Activated CD4-positive, alpha-beta T cell treated with anti-CD3 and anti-CD28 coated beads, Interleukin-2, amount 50 U/mL, for 48 hours (primary cell): ENCODE data around the gene DNAH11.
A peak's percentile ranks its signal among the peaks of the same experiment; 100 is the strongest.
"Not testable (repeated sequence)": the region's sequence is repeated elsewhere in the genome, so short reads cannot be mapped to it uniquely, and the experiment has no call there.

Experiments used
- DNase-seq, 2 experiments: peaks; one replicate each; pipeline ENCODE4 v3.0.0-alpha.2; 2020

Gene DNAH11

GRCh38 chr7:21718391-21718790 lies 175.6 kb downstream of the DNAH11 start:
- DNase-seq: no peak

- no peak for DNase-seq
Measured at GRCh38 chr7:21719846-21720245, 177.0 kb downstream of the DNAH11 start.

GRCh38 chr7:21722371-21722770 lies 179.5 kb downstream of the DNAH11 start:
- no peak for DNase-seq

GRCh38 chr7:21724562-21724961 lies 181.7 kb downstream of the DNAH11 start:
- no peak for DNase-seq

GRCh38 chr7:21730399-21730798 lies 187.6 kb downstream of the DNAH11 start:
- DNase-seq: no peak

GRCh38 chr7:21731977-21732376 lies 189.1 kb downstream of the DNAH11 start:
- DNase-seq: no peak

GRCh38 chr7:21732956-21733355 lies 190.1 kb downstream of the DNAH11 start:
- not testable (repeated sequence) for DNase-seq

GRCh38 chr7:21733837-21734236 lies 191.0 kb downstream of the DNAH11 start:
- no peak for DNase-seq

- no peak for DNase-seq
Measured at GRCh38 chr7:21743493-21743892, 200.7 kb downstream of the DNAH11 start.

GRCh38 chr7:21746949-21747348 lies 204.1 kb downstream of the DNAH11 start:
- no peak for DNase-seq

- DNase-seq: no peak
Measured at GRCh38 chr7:21747806-21748205, 205.0 kb downstream of the DNAH11 start.

GRCh38 chr7:21749378-21749777 lies 206.5 kb downstream of the DNAH11 start:
- no peak for DNase-seq

- DNase-seq: no peak
Measured at GRCh38 chr7:21753071-21753470, 210.2 kb downstream of the DNAH11 start.

- no peak for DNase-seq
Measured at GRCh38 chr7:21754963-21755362, 212.1 kb downstream of the DNAH11 start.

GRCh38 chr7:21757537-21758282 lies 214.9 kb downstream of the DNAH11 start:
- DNase-seq: no peak

GRCh38 chr7:21758286-21758685 lies 215.4 kb downstream of the DNAH11 start:
- no peak for DNase-seq

GRCh38 chr7:21762469-21762868 lies 219.6 kb downstream of the DNAH11 start:
- DNase-seq: no peak

- DNase-seq: no peak
Measured at GRCh38 chr7:21763818-21764217, 221.0 kb downstream of the DNAH11 start.

- DNase-seq: no peak
Measured at GRCh38 chr7:21766218-21766617, 223.4 kb downstream of the DNAH11 start.

GRCh38 chr7:21767300-21767900 lies 224.6 kb downstream of the DNAH11 start:
- peak; percentile 6 to 26 for DNase-seq

GRCh38 chr7:21768279-21768678 lies 225.4 kb downstream of the DNAH11 start:
- DNase-seq: no peak

GRCh38 chr7:21771266-21771665 lies 228.4 kb downstream of the DNAH11 start:
- no peak for DNase-seq

- no peak for DNase-seq
Measured at GRCh38 chr7:21771906-21772610, 229.2 kb downstream of the DNAH11 start.

- DNase-seq: no peak
Measured at GRCh38 chr7:21773326-21773725, 230.5 kb downstream of the DNAH11 start.
